ENCODE measurements around the gene RAB34. TPM values are rescaled to one million over a fixed set of nuclear protein-coding genes. Genes with fewer than 3 reads are reported as not detected.
A peak's percentile ranks its signal among the peaks of the same experiment; 100 is the strongest.

The RAB34 gene
- polyA plus RNA-seq, 2 of the 4 experiments (the other 2 are of a cell fraction) = 211 to 288 TPM

DNA sequence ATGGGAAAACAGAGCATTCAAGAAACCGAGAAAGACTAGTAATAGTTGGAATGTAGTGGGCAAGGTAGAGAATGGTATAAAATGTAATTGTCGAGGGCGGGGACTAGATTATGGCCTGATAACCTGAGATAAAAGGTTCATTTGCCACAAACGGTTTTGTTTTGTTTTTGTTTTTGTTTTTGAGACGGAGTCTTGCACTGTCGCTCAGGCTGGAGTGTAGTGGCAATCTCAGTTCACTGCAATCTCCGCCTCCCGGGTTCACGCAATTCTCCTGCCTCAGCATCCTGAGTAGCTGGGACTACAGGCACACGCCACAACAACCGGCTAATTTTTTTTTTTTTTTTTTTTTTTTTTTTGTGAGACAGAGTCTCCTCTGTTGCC lies 12.3 kb upstream of the RAB34 start:
- ATAC-seq (no peak), FAIRE-seq (no peak), DNase-seq (ENCODE audit: low read depth in 1 of 2, low spot score in 1 of 2) (no peak)
- WGBS (ENCODE audit: missing lambda C conversion rate) = 90% methylated on average over 11 of the region's 11 CpGs
- H3K27ac ChIP-seq = no peak overlapping the region
- no peaks in the 10 kb centered on the region for H3K9me3 ChIP-seq
- H3K4me1 ChIP-seq = peaks cover 13% of the 10 kb centered on the region
- TF ChIP-seq, protein P1, sequence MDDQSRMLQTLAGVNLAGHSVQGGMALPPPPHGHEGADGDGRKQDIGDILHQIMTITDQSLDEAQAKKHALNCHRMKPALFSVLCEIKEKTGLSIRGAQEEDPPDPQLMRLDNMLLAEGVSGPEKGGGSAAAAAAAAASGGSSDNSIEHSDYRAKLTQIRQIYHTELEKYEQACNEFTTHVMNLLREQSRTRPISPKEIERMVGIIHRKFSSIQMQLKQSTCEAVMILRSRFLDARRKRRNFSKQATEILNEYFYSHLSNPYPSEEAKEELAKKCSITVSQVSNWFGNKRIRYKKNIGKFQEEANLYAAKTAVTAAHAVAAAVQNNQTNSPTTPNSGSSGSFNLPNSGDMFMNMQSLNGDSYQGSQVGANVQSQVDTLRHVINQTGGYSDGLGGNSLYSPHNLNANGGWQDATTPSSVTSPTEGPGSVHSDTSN (IDR thresholded peaks at IDR 0.05) = no peak
- TF ChIP-seq, protein P2, sequence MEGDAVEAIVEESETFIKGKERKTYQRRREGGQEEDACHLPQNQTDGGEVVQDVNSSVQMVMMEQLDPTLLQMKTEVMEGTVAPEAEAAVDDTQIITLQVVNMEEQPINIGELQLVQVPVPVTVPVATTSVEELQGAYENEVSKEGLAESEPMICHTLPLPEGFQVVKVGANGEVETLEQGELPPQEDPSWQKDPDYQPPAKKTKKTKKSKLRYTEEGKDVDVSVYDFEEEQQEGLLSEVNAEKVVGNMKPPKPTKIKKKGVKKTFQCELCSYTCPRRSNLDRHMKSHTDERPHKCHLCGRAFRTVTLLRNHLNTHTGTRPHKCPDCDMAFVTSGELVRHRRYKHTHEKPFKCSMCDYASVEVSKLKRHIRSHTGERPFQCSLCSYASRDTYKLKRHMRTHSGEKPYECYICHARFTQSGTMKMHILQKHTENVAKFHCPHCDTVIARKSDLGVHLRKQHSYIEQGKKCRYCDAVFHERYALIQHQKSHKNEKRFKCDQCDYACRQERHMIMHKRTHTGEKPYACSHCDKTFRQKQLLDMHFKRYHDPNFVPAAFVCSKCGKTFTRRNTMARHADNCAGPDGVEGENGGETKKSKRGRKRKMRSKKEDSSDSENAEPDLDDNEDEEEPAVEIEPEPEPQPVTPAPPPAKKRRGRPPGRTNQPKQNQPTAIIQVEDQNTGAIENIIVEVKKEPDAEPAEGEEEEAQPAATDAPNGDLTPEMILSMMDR (IDR thresholded peaks at IDR 0.05) = no peak
- no peak for TF ChIP-seq RCOR1 (IDR thresholded peaks at IDR 0.05; ENCODE audit: low read depth, low read length)
- H3K4me3 ChIP-seq = no peak overlapping the region
- ChIA-PET POLR2A (interaction anchor here (0.6 to 5.3 kb wide), 2 partner anchors 81 to 221 kb away, joined by 4 to 89 read pairs; partner anchors contain the start of gene PHF12), CTCF (interaction anchor here (0.9 to 17.5 kb wide), 8 partner anchors 18 to 385 kb away, joined by 3 to 977 read pairs (median 82); partner anchors contain the start of genes DHRS13, FLOT2, PHF12 and TRAF4)
- H3K4me2 ChIP-seq = no peak overlapping the region

- ChIA-PET CTCF (interaction anchor here (0.9 to 17.5 kb wide), 23 partner anchors 9 to 417 kb away, joined by 3 to 977 read pairs (median 16); partner anchors contain the start of genes BLTP2, DHRS13, FAM222B and FLOT2), POLR2A (interaction anchor here (0.6 to 5.3 kb wide), 13 partner anchors 9 to 451 kb away, joined by 3 to 369 read pairs (median 4); partner anchors contain the start of genes BLTP2, MYO18A, PHF12 and RPL23A)
- H3K4me3 ChIP-seq = peak within 1 kb of the TSS; percentile 63
- peaks cover 25% of the 10 kb centered on the region for H3K4me1 ChIP-seq
- peak; percentile 96 to 97 for DNase-seq (ENCODE audit: low read depth in 1 of 2, low spot score in 1 of 2)
- peak within 1 kb of the TSS; percentile 92 for H3K4me2 ChIP-seq
- ATAC-seq = peak; percentile 2 to 28; a peak in 4 of 6 replicates
- no peaks in the 10 kb centered on the region for H3K9me3 ChIP-seq
- FAIRE-seq = peak; percentile 39
- WGBS (ENCODE audit: missing lambda C conversion rate) = under 1% methylated on average over 58 of the region's 64 CpGs
- peak within 1 kb of the TSS; percentile 94 to 98 for H3K27ac ChIP-seq
- no peak for TF ChIP-seq HES2 (IDR thresholded peaks at IDR 0.05)
- TF ChIP-seq FOSB (CRISPR knock-in tag; IDR thresholded peaks at IDR 0.05) = peak; percentile 78; the same call in 1 of the 2 replicates
- no peak for TF ChIP-seq FOXS1 (CRISPR knock-in tag; IDR thresholded peaks at IDR 0.05)
- TF ChIP-seq HEYL (CRISPR knock-in tag; IDR thresholded peaks at IDR 0.05) = no peak
- no peak for TF ChIP-seq CBX8 (IDR thresholded peaks at IDR 0.05)
- no peak for TF ChIP-seq HDAC2 (IDR thresholded peaks at IDR 0.05)
- TF ChIP-seq EHMT2 (IDR thresholded peaks at IDR 0.05; ENCODE audit: low read depth) = no peak
- no peak for TF ChIP-seq NPAS2 (CRISPR knock-in tag; IDR thresholded peaks at IDR 0.05; ENCODE audit: borderline replicate concordance)
- no peak for TF ChIP-seq USF2 (IDR thresholded peaks at IDR 0.05)
- TF ChIP-seq ESRRA (IDR thresholded peaks at IDR 0.05; ENCODE audit: borderline replicate concordance, low read length) = no peak
- no peak for TF ChIP-seq CHD2 (IDR thresholded peaks at IDR 0.05; ENCODE audit: low read length, partially characterized antibody)
- TF ChIP-seq NFE2L2 (conservative IDR thresholded peaks at IDR 0.05; ENCODE audit: low read length) = no peak
- TF ChIP-seq, protein P1 (IDR thresholded peaks at IDR 0.05) = no peak
- peak; percentile 32; the same call in 1 of the 2 replicates for TF ChIP-seq MYC (IDR thresholded peaks at IDR 0.05; ENCODE audit: borderline replicate concordance, low read length)
- no peak for TF ChIP-seq TP53 (CRISPR knock-in tag; IDR thresholded peaks at IDR 0.05)
- TF ChIP-seq KDM5A (IDR thresholded peaks at IDR 0.05) = no peak
- no peak for TF ChIP-seq RCOR1 (IDR thresholded peaks at IDR 0.05; ENCODE audit: low read depth, low read length)
- TF ChIP-seq, protein P3, sequence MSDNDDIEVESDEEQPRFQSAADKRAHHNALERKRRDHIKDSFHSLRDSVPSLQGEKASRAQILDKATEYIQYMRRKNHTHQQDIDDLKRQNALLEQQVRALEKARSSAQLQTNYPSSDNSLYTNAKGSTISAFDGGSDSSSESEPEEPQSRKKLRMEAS (IDR thresholded peaks at IDR 0.05) = peak; percentile 89
- TF ChIP-seq RAD21 (conservative IDR thresholded peaks at IDR 0.05 in 1 of 2, IDR thresholded peaks at IDR 0.05 in 1 of 2) = no peak
- TF ChIP-seq SMC3 (IDR thresholded peaks at IDR 0.05) = no peak
- no peak for TF ChIP-seq POLR2AphosphoS2 (conservative IDR thresholded peaks at IDR 0.05; ENCODE audit: low read length)
- no peak for TF ChIP-seq NR3C1 (IDR thresholded peaks at IDR 0.05)
- no peak for TF ChIP-seq MAFK (IDR thresholded peaks at IDR 0.05; ENCODE audit: partially characterized antibody)
- TF ChIP-seq POLR2A (IDR thresholded peaks at IDR 0.05; ENCODE audit: low read length) = peak; percentile 77; the same call in 1 of the 2 replicates
- no peak for TF ChIP-seq CHD4 (IDR thresholded peaks at IDR 0.05; ENCODE audit: borderline replicate concordance)
- peak; percentile 59; the same call in 1 of the 2 replicates for TF ChIP-seq HOXB5 (CRISPR knock-in tag; IDR thresholded peaks at IDR 0.05)
- TF ChIP-seq ELK1 (IDR thresholded peaks at IDR 0.05; ENCODE audit: low read depth, low read length) = peak; percentile 51; the same call in 1 of the 2 replicates
- peak; percentile 83 to 85 for TF ChIP-seq JUN (IDR thresholded peaks at IDR 0.05)
- no peak for TF ChIP-seq EP300 (IDR thresholded peaks at IDR 0.05)
Observed at GRCh38 chr17:28728364-28729200, 10.9 kb upstream of the RAB34 start, which contains the start of gene NEK8. NEK8 (plus strand) TSS chr17:28728788; CDS start chr17:28728814, 26 bp downstream.

Data from A549 (cell line).